ENCODE data around the gene ANO1.
"Not testable (repeated sequence)": the region's sequence is repeated elsewhere in the genome, so short reads cannot be mapped to it uniquely, and the experiment has no call there.

Gene ANO1

DNA sequence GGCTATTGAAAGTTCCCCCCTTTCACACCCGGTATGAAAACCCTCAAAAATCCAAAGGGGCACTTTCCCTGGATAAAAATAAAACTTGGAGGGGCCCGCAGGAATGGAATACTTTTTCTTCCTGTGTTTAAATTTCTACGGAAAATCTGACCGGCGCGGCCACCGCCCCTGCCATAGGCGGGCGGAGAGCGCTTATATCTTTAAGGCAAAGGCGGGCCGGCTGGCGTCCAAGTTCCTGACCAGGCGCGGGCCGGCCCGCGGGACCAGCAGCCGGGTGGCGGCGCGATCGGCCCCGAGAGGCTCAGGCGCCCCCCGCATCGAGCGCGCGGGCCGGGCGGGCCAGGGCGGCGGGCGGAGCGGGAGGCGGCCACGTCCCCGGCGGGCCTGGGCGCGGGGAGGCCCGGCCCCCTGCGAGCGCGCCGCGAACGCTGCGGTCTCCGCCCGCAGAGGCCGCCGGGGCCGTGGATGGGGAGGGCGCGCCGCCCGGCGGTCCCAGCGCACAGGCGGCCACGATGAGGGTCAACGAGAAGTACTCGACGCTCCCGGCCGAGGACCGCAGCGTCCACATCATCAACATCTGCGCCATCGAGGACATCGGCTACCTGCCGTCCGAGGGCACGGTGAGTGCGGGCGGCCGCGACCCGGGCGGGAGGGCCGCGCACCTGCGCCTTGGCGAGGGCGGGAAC, at the start of gene ANO1:
Gene ANO1 (plus strand): TSS at position 223 of the 686 bp plus-strand sequence. CDS start 290 bp downstream, at position 513.
- DNase-seq, result no peak

- DNase-seq, result no peak
Observed at GRCh38 chr11:70029115-70029860, 48.8 kb upstream of the ANO1 start.

DNA sequence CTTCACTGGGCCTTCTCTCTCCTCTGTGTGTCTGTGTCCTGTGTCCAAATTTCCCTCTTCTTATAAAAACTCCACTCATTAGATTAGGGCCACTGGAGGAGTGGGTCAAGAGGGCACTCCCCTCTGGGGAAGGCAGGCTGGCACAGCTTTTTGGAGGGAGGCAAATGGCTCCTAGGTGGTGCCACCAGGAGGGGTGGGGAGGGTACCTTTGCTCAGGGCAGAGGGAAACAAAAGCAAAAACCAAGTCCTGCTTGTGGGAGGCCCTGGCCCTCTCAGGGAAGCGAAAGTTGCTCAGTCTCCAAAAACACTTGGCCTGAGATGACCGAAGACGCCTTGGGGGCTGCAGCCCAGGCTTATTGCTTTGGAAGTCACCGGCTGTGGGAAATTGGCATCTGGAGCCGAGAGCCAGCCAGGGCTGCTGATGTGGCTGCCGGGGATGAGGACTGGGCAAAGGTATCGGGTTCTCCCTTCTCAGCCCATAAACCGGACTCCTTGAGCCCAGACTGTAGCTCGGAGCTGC, 48.2 kb upstream of the ANO1 start:
- DNase-seq, result no peak

DNA sequence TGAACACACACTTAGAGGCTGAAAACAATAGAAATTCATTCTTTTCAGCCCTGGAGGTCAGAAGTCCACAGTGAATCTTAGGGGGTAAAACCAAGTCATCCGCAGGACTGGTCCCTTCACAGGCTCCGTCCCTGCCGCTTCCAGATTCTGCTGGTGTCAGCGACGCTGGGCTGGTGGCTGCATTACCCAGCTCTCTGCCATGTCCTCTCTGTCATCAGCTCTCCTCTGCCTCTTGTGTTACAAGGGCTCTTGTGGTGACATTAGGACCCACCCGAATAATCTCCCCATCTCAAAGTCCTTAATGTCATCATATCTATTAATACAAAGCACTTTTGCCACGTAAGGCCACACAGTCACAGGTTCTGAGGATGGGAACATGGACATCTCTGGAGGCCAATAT, 47.7 kb upstream of the ANO1 start:
- DNase-seq, result no peak

DNA sequence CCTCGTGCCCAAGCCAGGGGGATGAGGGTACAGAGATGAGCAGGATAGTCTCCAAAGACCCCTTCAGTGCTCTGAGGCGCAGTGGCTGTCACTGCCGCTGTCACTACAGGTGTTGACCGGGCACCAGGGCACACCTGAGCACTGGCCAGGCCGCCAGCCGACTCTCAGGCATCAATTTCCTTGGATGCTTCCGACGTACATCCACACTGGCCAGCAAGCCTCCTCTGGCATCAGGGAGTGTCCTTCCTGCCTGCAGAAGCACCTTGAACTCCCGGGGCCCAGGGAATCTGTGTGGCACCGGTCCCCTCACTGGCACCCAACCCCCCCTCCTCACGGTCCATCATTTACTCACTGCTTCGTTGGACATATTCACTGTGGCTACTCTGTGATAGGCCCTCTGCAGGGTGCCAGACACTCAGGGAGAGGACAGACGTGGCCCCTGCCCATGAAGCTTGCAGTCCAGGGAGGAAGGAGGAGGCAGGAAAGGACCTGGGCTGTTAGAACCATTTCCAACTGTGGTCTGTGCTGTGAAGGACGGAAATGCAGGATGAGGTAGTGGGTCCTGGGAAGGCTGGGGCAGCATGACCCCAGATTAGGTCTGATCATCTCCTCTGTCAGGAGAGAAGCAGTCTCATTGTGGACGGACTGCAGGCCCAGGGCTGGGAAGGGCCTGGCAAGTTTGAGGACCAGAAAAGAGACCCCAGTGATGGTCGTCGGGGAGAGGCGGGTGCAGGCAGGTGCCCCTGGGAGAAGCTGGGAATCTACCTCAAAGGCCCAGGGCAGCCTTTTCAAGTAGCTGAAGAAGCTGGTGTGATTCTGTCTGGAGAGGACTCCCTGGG, 46.3 kb upstream of the ANO1 start:
- no peak for DNase-seq

- no peak for DNase-seq
Observed at GRCh38 chr11:70032470-70032795, 45.7 kb upstream of the ANO1 start.

GRCh38 chr11:70032943-70033710, 45.0 kb upstream of the ANO1 start:
- DNase-seq, result no peak

- no peak for DNase-seq
Observed at GRCh38 chr11:70033711-70034070, 44.4 kb upstream of the ANO1 start.

- DNase-seq, result no peak
Observed at GRCh38 chr11:70034740-70035365, 43.3 kb upstream of the ANO1 start.

DNA sequence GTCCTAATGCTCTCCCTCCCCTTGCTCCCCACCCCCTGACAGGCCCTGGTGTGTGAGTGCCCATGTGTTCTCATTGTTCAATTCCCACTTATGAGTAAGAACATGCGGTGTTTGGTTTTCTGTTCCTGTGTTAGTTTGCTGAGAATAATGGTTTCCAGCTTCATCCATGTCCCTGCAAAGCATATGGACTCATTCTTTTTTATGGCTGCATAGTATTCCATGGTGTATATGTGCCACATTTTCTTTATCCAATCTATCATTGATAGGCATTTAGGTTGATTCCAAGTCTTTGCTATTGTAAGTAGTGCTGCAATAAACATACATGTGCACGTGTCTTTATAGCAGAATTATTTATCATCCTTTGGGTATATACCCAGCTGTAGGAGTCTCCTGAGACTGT, 42.5 kb upstream of the ANO1 start:
- not testable (repeated sequence) for DNase-seq

DNA sequence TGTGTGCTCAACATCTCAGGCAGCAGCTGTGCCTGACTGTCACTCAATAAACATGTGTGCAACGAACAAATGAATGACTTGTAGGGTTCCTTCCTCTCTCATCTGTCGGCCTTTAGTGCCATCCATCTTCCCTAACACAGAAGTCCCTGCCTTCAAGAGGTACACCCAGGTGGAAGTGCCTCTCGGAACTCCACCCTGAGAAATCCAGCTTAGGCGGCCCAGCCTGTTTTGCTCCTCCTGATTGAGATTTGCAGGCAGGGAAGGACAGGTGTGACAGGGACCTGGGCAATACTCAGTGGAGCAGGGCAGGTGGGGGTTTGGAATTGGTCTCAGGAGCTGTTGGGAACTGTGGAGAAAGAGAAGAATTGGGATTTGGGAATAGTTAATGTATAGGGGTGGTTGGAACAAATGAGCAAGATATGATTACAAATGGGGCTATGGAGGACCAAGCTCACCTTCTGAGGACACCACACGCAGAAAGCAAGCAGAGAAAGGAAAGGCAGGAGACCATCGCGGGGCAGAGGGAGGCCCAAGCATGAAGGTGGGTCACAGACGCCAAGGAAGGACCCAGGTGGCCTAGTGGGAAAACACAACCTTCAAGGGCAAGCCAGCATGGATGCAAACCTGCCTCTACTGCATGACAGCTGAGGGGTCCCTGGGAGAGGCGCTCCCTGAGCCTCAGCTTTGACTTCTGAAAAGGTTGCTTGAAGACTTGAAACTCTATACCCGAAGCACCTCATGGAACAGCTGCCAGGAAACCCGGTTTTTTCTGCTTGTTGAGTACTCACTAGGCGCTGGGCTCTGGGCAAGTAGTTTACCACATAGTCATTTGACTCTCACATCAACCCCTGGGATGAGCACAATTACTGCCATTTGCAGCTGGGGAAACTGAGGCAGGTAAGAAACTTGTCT, 40.9 kb upstream of the ANO1 start:
- no peak for DNase-seq

- no peak for DNase-seq
Observed at GRCh38 chr11:70038034-70038834, 39.9 kb upstream of the ANO1 start.

GRCh38 chr11:70040452-70040851, 37.7 kb upstream of the ANO1 start:
- no peak for DNase-seq

DNA sequence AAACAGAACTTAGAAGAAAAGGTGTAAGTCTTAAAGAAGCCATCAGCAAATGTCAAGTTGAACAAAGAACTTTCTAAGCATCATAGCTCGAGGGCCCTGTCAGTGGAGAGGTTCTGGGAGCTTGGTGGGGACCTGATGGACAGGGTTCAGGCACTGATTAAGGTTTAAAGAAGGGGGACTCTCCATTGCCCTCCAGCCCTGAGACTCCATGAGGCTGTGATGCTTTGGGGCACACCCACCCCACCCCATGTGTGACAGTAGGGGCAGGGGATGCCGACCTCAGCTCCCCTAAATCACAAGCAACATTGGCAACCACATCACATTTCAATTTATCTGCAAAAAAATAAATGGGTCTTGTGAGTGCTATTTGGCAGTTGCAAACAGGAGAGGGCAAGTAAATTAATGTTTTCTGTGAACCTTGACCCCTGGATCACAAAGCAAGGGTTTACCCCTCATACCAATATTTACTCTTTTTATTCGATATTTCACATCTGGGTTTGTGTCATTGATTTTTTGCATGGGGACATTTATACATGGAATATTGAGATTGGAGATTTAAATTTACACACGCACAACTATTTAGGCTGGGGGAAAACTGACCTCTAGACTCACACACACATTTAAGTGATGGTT, 37.1 kb upstream of the ANO1 start:
- DNase-seq, result no peak

GRCh38 chr11:70043482-70043881, 34.6 kb upstream of the ANO1 start:
- DNase-seq, result no peak

DNA sequence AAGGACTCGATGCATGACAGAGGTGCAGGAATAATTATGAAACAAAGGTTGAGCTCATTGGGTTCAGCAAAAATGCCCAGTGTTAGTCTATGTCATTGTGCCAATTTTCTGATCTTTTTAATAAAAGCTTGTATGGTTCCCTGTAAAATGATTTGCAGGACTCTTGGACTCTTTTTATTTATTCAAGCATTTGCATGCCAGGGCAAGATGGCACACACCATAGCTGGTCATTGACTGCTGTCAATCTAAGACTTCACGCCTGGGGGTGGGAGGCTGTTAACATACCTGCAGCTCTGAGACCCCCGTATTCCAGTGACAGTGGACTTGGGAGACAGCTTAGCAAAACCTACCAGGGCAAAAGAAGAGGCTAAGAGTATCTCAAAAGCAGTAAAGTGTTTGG, 32.0 kb upstream of the ANO1 start:
- DNase-seq, result no peak

DNA sequence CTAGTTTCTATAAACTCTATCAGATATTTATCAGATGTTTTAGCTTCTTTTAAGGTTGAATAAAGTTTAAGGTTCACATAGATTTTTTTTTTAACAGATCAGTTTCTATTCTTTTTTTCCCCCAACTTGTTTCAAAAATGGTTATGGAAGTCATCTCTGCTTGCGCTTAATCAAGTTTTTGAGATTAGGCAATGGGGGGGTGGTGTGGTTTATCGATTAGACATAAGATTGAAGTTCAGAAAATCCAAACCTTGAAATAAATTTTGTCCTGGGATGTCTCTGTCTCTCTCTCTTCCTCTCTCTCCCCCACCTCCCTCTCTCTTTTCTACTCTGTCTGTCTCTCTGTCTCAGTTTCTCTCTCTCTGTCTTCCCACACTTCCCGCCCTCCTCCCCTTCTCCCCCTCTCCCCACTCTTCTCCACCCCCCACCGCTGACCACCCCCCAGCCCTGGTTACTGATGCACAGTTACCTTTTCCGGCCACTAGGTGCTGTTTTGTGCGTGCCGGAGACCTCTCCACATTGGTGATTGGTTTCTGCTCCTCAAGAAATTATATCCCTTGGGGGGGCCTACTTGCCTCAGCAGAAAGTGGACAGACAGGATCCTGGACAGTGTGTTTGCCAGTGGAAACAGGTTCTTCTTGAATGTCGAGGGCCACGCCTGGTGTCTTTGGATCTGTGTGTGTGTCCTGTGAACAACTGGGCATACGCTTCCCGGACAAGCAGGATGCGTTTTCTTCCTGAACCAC, 29.7 kb upstream of the ANO1 start:
- no peak for DNase-seq

- no peak for DNase-seq
Observed at GRCh38 chr11:70049045-70049444, 29.1 kb upstream of the ANO1 start.

- DNase-seq, result no peak
Observed at GRCh38 chr11:70050243-70050642, 27.9 kb upstream of the ANO1 start.

All from CD4-positive, alpha-beta T cell treated with Interleukin-21 for 1 hour (primary cell).